Stimulated activated CD4-positive, alpha-beta T cell treated with anti-CD3 and anti-CD28 coated beads, Interleukin-12 subunit alpha, Interleukin-12 subunit beta, amount 100 ng/mL, for 4 hours (primary cell): ENCODE results near the gene TFPI2.
"Not testable (repeated sequence)": the region's sequence is repeated elsewhere in the genome, so short reads cannot be mapped to it uniquely, and the experiment has no call there.

Experiments used
- DNase-seq: peaks from one replicate; pipeline ENCODE4 v3.0.0-alpha.2; 2020

The TFPI2 gene

DNA sequence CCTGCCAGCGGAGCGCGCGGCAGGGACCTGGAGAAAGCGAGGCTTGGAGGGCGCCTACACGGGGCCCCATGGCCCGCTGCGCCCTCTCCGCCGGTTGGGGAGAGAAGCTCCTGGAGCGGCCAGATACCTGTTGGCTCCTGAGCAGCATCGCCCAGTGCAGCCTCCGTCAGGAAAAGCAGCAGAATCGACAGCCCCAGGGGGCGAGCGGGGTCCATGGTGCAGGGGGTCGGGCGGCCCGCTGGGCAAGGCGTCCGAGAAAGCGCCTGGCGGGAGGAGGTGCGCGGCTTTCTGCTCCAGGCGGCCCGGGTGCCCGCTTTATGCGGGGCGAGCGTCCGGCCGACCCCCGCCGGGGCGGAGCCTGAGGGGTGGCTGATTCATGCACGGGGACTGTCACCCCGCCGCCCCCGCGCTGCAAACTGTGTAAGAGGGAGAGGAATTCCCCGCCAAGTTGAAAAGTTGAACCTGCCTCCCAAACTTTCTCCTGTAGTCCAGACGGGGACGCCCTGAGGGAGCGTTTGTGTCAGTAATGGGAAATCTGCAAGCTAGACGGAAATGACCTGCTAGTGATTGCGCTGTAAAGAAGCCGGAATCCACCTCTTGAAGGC lies at the start of gene TFPI2:
TFPI2 (minus strand) TSS at position 290 of the 605 bp plus-strand sequence; CDS start at position 215, 75 bp downstream.
- peak; percentile 6 for DNase-seq

DNA sequence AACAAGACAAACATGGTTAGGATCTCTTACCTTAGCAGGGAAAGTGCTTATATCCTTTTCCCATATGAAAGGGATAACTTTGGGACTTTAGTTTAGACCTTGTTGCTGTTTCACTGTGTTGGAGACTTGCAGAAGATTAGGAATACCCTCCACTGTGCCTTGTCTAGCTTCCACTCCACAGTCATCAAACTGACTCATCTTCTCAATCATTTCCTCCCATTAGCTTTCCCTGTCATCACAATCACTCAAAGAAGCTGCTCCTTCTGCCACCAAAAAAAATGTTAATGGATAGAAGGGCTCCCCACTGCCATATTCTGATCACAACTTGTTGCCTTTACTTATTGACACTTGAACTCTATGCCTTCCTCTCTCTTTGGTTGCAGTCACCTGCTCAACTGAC lies 47.7 kb upstream of the TFPI2 start:
- DNase-seq: no peak

DNA sequence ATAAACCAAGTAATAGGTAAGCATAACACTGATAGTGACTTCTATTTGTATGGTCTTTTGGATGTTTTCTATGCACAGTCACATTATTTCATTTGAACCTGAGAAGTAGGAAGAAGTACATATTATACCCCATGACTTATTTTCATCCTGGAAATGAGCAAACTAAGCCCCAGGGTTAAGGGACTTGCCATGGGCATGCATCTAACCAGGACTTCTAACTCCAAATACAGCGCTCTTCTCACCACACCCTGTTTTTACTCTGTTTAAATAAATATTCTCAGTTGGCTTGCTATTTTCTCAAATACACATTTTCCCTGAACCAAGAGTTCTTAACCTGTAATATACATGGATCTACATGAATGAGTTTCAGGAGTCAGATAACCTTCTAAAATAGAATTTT lies 47.3 kb upstream of the TFPI2 start:
- no peak for DNase-seq

DNA sequence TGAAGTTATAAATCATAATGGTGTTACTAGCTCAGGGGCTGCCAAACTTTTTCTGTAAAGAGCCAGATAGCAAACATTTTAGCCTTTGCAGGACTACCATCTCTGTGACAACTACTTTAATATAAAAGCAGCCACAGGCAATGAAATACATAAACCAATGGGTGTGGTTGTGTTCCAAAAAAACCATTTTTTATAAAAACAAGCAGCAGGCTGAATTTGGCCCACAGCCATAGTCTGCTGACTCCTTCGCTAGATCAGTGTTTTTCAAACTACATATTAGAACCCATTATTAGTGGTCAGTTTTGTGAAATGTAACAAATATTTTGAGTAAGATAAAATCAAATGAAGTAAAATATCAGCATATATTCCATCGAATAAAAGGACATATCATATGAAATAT lies 44.5 kb upstream of the TFPI2 start:
- DNase-seq: no peak

DNA sequence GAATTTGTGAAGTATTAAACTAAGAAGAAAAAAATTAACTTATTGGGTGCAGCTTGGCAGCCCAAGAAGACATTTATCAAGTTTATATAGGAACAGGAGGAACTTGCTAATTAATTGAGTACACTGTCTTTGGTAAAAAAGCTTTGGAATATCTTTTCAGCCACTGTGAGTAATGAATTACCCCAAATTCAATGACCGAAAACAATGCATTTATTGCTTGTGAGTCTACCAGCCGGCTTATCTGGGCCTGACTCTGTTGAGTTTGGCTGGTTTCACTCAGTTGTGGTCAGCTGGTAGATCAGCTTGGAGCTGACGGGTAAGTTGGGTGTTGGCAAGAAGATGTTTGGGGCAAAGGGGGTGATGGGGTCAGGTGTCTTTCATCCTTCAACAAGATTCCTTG lies 42.6 kb upstream of the TFPI2 start:
- DNase-seq: no peak

- DNase-seq: no peak
Observed at GRCh38 chr7:93931655-93932054, 41.1 kb upstream of the TFPI2 start.

DNA sequence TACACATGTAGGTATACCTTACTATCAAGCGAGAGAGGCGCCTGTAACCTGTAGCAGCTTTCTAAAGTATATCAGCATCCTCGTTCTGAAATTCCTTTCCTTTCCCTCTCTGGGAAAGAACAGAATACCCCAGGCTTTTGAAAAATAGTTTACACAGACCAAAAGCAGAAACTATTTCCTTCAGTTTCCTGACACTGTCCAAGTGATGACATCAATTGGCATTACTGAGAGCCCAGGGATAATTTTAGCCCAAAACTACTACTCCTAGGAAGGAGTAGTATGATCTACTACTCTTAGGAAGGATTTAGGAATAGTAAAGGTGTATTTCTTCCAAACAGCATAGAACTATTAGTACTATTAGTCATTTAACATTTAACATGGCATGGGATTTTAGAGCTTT lies 37.0 kb upstream of the TFPI2 start:
- no peak for DNase-seq

- DNase-seq: no peak
Observed at GRCh38 chr7:93926800-93927199, 36.2 kb upstream of the TFPI2 start.

DNA sequence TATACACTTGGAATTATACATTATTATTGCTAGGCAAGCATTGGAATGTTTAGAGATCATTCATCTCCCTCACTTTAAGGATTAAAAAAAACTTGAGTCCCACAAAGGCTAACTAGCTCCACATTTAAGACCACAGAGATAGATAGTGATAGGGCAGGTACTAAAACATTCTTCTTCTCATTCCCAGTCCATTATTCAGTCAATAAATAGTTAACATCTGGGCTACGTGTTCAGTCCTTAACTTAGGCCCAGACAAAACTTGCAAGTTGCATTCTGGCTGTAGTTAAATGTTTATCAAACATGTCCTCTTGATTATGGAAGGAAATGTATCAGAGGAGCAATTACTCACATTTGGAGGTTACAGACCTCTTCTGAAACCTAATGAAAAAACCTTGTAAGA lies 33.4 kb upstream of the TFPI2 start:
- no peak for DNase-seq

- DNase-seq: no peak
Observed at GRCh38 chr7:93923296-93923695, 32.7 kb upstream of the TFPI2 start.

DNA sequence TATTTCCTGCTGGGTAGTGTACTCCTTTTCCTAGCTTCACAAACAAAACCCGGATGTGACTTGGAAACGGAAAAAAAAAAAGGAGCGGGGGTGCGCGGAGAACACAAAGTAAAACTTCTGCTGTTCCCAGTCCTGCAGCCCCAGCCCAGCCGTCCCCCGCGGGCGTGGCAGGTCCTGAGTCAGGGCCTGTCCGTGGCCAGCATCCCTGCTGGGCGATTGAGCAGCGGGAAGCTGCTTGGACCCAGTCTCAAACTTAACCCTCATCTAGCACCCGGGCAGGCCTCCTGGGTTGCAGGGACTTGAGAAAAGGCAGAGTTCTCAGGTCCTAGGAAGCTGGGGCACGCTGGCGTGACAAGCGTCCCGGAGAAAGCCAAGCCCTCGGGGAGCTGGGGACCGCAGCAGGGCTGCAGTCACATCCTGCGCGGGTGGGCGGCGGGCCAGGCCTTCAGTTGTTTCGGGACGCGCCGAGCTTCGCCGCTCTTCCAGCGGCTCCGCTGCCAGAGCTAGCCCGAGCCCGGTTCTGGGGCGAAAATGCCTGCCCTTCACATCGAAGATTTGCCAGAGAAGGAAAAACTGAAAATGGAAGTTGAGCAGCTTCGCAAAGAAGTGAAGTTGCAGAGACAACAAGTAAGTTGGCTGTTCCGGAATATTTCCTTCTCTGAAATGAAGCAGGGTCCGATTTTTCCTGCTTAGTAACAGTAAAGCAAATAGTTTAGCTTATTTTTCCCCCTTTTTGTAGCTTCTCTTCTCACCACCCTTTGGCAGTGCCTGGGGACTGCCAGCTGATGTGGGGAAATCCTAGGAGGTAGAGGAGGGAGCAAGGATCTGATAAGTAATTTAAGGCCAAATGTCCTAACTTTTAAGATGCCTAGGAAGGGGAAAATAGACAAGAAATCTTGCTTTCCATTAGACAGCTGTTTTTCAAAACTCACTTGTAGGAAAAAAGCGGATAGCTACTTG lies 31.3 kb upstream of the TFPI2 start, which contains the start of gene GNG11:
GNG11 (plus strand) TSS at position 129 of the 960 bp plus-strand sequence; CDS start at position 532, 403 bp downstream.
- DNase-seq: peak; percentile 8

GRCh38 chr7:93921186-93921585 lies 30.6 kb upstream of the TFPI2 start:
- DNase-seq: no peak

DNA sequence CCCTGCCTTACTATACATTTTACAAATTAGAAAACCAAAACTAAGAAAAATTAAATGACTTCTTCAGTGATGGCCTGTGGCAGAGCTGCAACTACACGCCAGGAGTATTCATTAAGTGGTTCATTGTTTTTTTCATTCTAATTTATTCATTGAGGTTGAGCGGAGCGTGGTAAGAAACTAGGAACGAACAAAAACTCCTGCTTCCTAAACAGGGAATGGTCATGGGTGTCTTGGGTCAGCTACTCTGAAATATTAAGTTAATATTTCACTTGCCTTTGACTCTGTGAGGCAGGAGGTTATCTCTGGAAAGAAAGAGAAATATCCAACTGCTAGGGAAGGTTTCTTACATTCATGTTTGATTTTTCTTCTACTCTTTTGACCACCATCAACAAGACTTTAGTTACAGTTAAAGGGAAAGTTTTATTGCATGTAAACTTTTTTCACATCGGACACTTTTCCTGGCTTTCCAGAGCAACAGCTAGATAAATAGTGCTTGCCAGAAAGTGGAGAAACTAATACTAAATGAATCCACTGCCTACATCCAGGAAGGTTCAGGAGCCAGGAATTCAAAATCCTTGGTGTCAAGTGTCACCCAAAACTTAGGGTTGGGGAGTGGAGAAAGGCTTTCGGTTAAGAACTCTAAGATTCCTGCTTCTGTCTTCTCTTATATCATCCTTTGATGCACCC lies 30.1 kb upstream of the TFPI2 start:
- DNase-seq: no peak

DNA sequence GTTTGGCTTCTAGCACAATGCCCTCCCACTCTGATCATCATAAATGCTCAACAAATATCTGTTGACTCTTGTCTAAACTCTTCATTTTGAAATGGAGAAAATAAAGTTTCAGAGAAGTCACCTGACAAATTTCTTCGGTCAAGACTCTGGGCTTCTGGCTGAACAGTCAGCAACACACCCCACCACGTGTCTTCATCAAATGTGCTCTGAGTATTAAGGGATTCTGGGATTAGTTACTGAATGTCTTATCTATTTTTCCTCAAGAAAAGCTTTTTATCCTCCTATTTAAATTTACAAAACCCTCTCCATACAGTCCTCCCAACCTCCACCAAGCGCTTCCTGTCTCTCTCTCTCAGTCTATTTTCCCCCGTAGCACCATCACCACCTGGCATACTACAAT lies 25.8 kb upstream of the TFPI2 start:
- DNase-seq: not testable (repeated sequence)

GRCh38 chr7:93915888-93916287 lies 25.3 kb upstream of the TFPI2 start:
- not testable (repeated sequence) for DNase-seq

DNA sequence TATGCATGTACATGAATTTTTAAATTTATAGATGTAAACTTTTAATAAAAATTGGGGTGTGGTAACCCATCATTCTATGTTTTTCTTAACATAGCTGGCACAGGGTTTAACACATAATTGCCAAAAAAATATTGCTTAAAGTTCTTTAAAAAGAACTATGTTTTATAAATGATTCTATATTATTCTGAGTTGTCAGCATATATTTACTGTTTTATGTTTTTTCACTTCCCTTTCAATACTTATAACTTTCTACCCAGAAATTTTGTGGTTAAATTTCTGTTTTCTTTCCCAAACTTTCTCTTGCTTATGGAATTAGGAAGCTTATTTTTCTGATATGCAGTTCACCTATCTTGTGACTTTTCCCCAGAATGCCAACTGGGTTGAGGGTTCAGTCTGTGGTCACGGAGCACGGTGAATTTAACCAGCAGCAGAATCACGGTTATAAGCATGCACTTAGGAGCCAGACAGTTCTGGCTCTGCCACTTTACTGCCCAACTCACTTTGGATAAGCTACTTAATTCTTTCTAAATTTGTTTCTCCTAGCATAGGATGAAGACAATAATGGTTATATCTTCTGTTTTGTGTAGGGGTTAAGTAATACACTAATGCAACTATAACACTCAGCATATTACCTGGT lies 24.8 kb upstream of the TFPI2 start:
- not testable (repeated sequence) for DNase-seq

- no peak for DNase-seq
Observed at GRCh38 chr7:93914581-93915066, 24.1 kb upstream of the TFPI2 start.

- DNase-seq: no peak
Observed at GRCh38 chr7:93913197-93913596, 22.6 kb upstream of the TFPI2 start.

DNA sequence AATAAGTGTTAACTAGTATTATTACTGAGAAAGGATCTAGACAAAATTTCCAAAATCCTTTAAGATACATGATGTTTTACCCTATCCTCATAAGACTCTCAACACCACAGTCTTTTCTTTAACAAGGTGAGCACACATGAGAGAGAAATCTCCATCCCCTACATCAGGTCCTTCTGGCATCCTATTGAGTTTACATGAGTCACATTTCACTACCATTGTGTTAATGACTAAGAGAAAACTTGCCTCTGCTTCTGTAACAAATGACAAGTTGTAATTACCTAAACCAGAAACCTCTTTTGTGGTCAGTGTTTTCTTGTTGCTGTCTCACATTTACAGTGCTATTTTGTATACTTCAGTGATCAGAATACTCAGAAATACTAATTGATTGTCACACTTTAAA lies 21.1 kb upstream of the TFPI2 start:
- not testable (repeated sequence) for DNase-seq

- DNase-seq: not testable (repeated sequence)
Observed at GRCh38 chr7:93911242-93911641, 20.7 kb upstream of the TFPI2 start.

DNA sequence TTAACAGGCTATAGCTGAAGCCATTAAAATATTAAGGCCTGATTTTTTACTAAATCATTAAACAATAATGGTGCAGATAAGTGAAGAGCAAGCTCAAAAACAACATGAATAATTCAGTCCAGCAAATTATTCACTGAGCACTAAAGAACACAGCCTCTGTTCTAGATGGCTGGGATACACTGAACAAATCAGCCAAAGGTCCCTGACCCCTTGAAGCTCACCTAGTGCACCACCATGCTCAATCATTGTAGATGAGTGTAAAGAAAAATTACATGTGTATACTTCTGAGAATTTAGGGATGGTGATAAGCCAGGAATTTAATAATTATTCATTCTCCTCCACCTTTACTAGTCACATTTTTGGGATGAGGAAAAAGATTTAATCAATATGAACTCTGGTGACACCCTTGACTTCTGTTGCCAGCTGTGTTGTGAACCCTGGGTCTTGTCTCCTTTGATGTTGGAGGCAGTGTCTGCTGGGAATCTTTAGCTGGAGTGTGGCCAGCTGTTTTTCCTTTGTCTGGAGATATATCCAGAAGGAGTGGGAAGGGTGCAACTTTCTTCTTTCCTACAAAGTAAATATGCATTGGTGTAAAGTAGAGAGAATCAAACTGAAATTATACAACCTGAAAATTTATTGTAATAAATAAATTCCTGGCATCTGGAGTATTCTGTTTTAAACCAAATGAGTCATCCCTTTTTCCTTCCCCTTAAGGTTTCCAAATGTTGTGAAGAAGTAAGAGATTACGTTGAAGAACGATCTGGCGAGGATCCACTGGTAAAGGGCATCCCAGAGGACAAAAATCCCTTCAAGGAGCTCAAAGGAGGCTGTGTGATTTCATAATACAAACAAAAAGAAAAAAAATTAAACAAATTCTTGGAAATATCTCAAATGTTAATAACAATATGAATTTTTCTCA lies 19.8 kb upstream of the TFPI2 start:
- DNase-seq: no peak

DNA sequence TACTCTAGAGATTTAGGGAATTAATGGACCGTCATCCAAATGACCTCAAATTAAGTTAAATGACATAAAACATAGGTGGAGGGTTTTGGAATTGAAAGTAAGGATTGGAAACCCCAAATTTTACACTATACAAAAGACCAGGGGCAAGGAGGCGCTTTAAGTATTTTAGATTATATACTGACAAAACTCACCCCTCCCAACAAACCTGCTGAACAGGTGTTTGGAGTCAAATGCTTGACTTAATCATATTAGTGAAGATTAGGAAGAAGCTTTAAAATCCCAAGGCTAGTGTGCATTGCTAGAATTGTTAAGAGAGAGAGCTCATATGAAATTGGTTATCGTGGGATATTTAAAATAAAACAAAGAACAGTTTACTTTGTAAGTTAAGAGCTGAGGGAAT lies 15.7 kb upstream of the TFPI2 start, which contains the start of gene GNGT1:
GNGT1 (plus strand) TSS at position 301 of the 400 bp plus-strand sequence. CDS start 180 bp downstream, outside the sequence.
- no peak for DNase-seq
